HG03442 (cell line): ENCODE measurements around the gene PEAR1.

ENCODE experiments used
- ATAC-seq: cut with Tn5 transposase; IDR thresholded peaks from one replicate; pipeline ENCODE4 v1.9.1; 2021; ENCODE audit warnings: mild to moderate bottlenecking, moderate library complexity; ENCODE audit not compliant: unreplicated experiment

Gene PEAR1

DNA sequence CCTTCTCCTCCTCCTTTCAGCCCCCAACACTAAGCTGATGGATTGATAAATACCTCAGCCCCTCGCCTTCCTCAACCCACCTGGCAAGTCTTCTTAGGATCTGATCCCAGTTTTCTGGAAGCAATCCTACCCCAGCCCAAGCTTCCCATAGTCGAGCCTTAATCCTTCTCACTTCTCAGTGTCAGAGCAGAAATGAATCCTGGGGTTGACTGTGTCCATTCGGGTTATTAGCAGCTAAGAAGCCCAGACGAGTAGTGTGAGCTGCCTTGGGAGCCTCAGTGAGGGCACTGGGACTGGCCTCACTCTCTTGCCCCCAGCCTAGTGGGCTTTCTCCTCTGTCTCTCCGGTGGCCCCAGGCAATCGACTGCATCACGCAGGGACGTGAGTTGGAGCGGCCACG lies 12.4 kb upstream of the PEAR1 start:
- no peak for ATAC-seq

DNA sequence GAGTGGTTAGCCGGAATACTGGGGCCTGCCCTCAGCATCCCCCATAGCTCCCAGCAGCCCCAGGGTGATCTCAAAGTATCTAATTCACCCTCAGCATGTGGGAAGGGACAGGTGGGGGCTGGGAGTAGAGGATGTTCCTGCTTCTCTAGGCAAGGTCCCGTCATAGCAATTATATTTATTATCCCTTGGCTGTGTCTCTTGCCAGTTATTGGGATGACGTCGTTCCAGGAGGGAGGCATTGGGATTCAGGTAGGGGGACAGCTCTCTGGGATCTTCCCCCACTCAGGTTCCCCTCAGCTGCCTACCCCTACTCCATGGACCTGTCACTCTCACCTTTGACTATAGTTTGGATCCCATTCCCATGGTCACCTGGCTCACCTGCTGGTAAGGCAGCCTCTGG lies 11.9 kb upstream of the PEAR1 start:
- no peak for ATAC-seq

DNA sequence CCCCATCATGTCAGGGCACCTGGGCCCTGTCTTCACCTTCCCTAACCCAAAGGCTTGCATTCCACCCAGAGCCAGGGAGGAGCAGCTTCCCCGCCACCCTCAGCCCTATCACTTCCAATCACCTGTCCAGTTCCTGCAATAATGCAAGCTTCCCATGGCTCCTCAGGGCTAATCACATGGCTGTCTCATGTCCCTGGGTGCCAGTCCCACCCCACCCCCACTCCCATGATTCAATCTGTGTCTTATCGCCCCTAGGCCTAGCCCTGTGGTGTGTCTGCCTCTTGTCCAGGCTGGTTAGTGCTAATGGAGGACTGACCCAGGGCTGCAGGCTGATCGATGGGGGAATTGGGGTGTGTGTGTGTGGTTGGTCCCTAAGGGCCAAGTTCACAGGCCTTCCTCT lies 11.0 kb upstream of the PEAR1 start:
- no peak for ATAC-seq

GRCh38 chr1:156883919-156884318 lies 9.6 kb upstream of the PEAR1 start:
- no peak for ATAC-seq

DNA sequence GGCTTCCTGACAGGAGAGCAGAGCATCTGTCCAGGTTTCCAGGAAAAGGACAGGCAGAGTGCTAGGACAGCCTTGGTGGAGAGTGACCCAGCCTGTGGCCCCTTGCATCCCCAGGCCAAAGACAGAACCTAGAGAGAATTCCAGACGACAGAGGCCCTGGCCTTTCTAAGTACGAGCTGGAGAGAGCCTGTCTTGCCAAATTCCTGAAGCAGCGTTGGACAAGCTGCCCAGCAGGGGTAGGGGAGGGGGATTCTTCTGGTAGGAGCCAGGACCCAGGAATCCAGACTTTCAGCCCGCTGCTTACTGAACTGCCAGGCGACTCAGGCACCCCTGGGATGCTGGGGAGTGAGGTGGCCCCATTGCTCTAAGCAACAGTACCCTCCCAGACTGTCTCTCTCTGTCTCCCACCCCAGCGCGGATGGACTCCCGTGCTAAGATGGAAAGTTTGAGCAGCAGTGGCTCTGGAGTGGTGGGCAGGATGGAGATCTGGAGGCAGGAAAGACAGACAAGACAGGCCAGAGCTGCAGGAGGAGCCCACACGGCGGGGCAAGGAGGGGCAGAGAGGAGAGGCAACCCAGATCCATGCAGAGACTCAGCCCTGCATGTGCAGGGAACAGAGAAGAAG lies 8.8 kb upstream of the PEAR1 start:
- ATAC-seq, result no peak

DNA sequence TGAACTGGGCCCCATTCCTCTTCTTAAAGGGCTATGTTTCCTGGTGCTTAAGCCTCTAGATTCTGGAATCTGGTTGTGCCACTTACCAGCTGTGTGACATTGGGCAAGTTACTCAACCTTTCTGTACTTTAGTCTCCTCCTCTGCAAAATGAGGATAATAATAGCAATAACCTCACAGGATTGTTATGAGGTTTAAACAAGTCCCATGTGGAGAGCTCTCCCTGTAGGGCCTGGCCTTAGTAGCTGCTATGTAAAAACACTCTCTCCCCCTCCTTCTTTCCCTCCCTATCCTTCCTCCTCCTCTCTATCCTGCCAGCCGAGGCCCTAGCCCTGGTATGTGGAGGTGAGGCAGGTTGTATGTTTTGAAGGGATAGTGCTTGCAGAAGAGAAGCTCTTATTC lies 8.2 kb upstream of the PEAR1 start:
- ATAC-seq, result no peak

GRCh38 chr1:156885880-156886355 lies 7.6 kb upstream of the PEAR1 start:
- no peak for ATAC-seq

DNA sequence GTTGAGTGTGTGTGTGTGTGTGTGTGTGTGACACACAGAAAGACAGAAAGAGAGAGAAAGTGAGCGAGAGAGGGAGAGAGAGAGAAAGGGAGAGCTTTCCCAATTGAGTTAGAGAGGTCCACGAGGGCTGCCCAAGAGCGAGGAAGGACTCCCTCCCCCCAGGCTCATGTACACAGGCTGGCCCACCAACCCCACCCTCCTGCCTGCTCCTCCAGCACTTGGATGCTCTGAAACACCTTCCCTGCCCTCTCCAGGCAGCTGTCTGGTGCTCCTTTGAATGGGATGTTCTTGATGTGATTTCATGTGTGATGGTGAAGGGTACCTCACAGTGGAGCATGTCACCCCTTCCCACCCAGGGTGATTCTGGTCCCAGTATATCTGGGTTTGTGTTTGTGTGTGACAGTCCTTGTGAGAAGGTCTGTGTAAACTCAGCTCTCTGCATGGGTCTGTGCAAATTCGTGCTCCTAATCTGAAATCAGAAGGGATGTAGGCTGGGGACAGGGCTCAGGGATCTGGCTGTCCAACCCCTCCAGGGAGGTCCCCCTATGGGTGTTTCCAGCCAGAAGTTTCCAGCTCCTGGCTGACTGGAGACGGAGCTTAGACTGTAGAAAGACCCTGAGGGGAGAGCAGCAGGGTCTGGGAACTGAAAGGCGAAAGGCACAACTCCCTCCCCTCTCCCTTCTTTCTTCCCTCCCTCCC lies 6.8 kb upstream of the PEAR1 start:
- ATAC-seq, result no peak

GRCh38 chr1:156887317-156887716 lies 6.2 kb upstream of the PEAR1 start:
- no peak for ATAC-seq

GRCh38 chr1:156887734-156888133 lies 5.8 kb upstream of the PEAR1 start:
- ATAC-seq, result no peak

DNA sequence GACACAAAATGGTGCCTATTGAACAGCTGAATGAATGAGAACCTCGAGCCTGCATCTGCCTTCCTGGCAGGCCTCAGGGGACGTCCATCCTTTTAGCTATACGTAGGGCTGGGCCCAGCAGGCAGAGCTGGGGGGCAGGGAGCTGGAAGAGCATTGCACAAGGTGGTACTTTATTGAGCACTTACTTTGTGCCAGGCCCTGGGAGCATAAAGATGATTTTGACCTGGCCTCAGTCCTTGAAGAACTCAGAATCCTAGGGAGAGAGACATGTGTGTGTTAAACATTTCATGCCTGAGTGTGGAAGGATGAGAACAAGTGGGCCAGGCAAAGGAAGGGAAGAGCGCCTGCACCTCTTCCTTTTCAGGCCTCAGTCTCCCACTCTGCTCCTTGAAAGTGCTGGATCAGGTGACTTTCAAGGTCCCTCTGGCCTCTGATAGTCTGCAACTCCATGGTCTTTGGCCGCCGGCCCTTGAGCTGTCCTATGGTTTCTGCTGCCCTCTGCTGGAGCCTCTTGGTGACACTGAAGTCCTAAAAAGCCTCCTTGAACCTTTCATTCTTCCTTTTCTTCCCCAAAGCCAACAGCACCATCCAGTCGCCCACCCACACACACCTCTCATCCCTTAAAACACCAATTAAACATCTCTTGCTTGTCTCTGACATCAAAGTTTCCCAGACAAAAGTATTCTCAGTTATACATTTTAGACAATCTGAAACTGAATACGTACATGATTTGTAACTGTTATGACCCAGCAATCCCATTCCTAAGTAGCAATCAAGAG lies 3.5 kb upstream of the PEAR1 start:
- ATAC-seq, result no peak

DNA sequence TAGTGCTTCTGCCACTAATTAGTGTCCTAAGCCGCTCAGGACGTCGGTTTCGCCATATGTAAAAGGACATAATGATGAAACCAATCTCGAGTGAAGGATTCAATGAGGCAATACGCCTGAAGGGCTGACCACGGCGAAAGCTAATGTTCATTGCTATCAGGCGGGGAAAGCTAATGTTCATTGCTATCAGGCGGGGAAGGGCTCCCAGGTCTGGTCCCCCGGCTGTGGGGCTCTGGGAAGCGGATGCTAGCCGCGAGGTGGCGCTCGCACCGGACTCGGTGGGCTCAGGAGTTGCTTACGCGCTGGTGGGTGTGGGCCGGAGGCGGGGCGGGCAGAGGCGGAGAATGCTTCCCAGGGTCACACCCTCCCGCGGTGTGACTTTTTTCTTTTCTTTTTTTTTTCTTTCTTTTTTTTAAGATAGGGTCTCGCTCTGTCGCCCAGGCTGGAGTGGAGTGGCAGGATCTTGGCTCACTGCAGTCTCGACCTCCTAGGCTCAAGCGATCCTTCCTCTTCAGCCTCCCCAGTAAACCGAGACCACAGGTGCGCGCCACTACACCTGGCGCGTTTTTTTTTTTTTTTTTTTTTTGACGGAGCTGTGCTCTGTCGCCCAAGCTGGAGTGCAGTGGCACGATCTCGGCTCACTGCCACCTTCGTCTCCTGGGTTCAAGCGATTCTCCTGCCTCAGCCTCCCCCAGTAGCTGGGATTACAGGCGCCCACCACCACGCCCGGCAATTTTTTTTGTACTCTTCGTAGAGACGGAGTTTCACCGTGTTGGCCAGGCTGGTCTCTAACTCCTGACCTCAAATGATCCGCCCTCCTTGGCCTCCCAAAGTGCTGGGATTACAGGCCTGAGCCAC lies 1.1 kb upstream of the PEAR1 start:
- peak; percentile 79 for ATAC-seq

DNA sequence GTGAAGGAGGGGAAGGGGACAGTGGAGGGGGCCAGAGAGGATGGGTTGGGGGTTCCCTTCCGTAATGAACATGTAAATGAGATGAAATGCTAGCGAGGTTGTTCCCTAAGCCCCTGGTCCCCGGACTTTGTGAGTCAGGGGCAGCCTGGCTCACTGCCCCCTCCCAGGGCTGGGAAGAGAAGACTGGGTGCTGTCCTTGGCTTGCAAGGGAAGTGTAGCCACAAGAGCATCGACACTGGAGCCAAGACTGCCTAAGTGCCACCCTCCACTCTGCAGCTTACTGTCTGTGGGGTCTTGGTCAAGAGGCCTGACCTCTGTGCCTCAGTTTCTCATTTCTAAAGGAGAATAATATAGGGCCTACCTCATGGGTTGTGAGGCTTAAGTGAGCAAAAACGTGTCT lies 483 bp downstream of the PEAR1 start:
- no peak for ATAC-seq

- no peak for ATAC-seq
Observed at GRCh38 chr1:156894711-156895454, 1.4 kb downstream of the PEAR1 start.

GRCh38 chr1:156895455-156895812 lies 1.9 kb downstream of the PEAR1 start:
- ATAC-seq, result no peak

- ATAC-seq, result no peak
Observed at GRCh38 chr1:156895927-156896326, 2.4 kb downstream of the PEAR1 start.

- ATAC-seq, result no peak
Observed at GRCh38 chr1:156896490-156897033, 3.0 kb downstream of the PEAR1 start.

DNA sequence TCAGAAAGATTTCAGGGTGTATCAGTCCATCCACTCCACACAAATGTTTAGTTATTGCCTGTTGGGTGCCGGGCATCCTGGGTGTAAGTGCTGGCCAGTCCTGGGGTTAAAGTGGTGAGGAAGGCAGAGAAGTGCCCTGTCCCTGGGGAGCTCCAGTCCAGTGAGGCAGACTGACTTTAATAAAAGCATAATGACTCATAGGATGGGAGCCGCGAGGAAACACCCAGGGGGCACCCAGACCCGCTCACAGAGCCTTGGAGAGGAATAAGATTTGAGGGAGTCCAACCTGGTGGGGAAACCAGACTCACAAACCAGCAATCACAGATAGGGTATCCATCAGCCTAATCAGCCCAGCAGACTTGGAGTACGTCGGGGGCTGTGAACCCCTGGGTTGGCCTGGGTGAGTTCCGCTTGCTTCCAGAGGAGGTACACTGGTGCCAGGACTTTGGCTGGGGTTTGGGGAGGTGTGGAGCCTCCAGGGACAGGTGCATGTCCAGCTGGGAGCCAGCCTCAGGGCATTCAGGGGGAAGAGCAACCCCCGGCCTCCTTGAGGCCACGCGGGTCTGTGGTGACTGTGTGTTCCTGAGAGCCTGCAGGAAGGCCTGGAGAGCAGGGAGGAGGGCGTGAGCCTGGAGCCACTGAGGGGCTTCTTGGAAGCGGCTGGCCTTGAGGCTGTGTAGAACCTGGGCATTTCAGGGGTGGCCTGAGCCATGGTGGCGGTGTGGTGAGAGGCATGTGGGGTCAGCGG lies 3.7 kb downstream of the PEAR1 start:
- ATAC-seq, result no peak

DNA sequence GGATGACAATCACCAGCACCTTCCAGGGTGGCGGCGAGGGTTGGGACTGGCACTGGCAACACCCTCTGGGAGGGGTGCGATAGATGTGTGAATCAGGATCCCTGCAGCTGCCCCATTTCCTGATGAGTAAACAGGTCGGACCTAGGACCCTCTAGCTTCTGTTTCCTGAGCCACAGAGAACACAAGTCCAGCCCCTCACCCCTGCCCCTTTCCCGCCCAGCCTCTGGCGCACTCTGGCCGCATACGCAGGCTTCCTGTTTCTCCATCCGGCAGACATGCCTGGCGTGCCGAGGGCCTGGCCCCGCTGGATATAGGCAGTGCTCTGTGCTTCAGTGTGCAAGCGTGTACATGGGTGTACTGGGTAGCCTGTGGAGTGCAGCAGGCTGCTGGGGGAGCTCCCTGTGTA lies 4.6 kb downstream of the PEAR1 start:
- no peak for ATAC-seq
